ENCODE measurements around the gene PNKD. TPM values are rescaled to one million over a fixed set of nuclear protein-coding genes. Genes with fewer than 3 reads are reported as not detected.
A peak's percentile ranks its signal among the peaks of the same experiment; 100 is the strongest.

Gene PNKD
- total and polyA plus RNA-seq, 10 of the 15 experiments (the other 5 are each of a cell fraction or from before 2014, with no cell fraction given), result 27.2 to 106 (median 61.3) TPM

DNA sequence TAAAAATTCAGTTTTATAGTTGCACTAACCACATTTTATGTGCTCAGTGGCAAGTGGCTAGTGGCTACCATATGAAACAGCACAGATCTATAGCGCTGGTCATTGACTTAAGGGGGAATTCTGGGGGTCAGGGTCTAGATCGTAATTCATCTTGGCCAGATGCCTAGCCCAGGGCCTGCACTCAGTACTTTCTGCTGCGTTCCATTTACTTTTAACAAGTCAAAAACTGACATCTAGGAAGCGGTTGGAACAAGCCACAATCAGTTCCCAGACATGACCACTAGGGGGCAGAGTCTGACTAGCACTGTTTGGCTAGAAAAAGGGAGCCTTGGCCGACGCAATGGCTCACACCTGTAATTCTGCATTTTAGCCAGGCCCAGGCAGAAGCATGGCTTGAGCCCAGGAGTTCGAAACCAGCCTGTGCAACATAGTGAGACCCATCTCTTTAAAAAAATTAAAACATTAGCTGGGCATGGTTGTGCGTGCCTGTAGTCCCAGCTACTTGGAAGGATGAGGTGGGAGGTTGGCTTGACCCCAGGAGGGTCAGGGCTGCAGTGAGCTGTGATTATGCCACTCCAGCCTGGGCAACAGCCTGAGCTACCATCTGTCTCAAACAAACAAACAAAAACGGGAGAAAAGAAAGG is 31.0 kb downstream of the PNKD start (continued):
- TF ChIP-seq CEBPZ (IDR thresholded peaks at IDR 0.05; ENCODE audit: low read depth, low read length) (no peak), POLR2AphosphoS5 (IDR thresholded peaks at IDR 0.05; ENCODE audit: low read length) (no peak), POLR2A (IDR thresholded peaks at IDR 0.05; ENCODE audit: low read depth, low read length) (no peak), STAT1 (conservative IDR thresholded peaks at IDR 0.05) (peak; percentile 94), HDAC2 (IDR thresholded peaks at IDR 0.05) (no peak), USF2 (IDR thresholded peaks at IDR 0.05; ENCODE audit: borderline replicate concordance, low read depth, low read length) (no peak), IKZF1 (conservative IDR thresholded peaks at IDR 0.05) (peak; percentile 34; the same call in 1 of the 2 replicates), JUND (IDR thresholded peaks at IDR 0.05; ENCODE audit: low read depth, low read length) (no peak), GATAD2B (conservative IDR thresholded peaks at IDR 0.05; ENCODE audit: low read depth) (no peak), EGR1 (IDR thresholded peaks at IDR 0.05; ENCODE audit: borderline replicate concordance in 1 of 2, low read depth in 2 of 2, low read length in 2 of 2) (no peak), ZBTB33 (IDR thresholded peaks at IDR 0.05) (peak; percentile 24; the same call in 1 of the 2 replicates), STAT3 (IDR thresholded peaks at IDR 0.05; ENCODE audit: low read depth, low read length) (no peak), RFX5 (IDR thresholded peaks at IDR 0.05; ENCODE audit: low read depth, low read length) (no peak)
- TF ChIP-seq, protein P1, sequence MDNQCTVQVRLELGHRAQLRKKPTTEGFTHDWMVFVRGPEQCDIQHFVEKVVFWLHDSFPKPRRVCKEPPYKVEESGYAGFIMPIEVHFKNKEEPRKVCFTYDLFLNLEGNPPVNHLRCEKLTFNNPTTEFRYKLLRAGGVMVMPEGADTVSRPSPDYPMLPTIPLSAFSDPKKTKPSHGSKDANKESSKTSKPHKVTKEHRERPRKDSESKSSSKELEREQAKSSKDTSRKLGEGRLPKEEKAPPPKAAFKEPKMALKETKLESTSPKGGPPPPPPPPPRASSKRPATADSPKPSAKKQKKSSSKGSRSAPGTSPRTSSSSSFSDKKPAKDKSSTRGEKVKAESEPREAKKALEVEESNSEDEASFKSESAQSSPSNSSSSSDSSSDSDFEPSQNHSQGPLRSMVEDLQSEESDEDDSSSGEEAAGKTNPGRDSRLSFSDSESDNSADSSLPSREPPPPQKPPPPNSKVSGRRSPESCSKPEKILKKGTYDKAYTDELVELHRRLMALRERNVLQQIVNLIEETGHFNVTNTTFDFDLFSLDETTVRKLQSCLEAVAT (IDR thresholded peaks at IDR 0.05), result 0 out of 2 replicates have a peak, but pooled peaks have one; percentile 49
- TF ChIP-seq, protein P2, sequence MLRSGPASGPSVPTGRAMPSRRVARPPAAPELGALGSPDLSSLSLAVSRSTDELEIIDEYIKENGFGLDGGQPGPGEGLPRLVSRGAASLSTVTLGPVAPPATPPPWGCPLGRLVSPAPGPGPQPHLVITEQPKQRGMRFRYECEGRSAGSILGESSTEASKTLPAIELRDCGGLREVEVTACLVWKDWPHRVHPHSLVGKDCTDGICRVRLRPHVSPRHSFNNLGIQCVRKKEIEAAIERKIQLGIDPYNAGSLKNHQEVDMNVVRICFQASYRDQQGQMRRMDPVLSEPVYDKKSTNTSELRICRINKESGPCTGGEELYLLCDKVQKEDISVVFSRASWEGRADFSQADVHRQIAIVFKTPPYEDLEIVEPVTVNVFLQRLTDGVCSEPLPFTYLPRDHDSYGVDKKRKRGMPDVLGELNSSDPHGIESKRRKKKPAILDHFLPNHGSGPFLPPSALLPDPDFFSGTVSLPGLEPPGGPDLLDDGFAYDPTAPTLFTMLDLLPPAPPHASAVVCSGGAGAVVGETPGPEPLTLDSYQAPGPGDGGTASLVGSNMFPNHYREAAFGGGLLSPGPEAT (IDR thresholded peaks at IDR 0.05; ENCODE audit: low read depth), result peak; percentile 35; the same call in 1 of the 2 replicates
- TF ChIP-seq, protein P3, sequence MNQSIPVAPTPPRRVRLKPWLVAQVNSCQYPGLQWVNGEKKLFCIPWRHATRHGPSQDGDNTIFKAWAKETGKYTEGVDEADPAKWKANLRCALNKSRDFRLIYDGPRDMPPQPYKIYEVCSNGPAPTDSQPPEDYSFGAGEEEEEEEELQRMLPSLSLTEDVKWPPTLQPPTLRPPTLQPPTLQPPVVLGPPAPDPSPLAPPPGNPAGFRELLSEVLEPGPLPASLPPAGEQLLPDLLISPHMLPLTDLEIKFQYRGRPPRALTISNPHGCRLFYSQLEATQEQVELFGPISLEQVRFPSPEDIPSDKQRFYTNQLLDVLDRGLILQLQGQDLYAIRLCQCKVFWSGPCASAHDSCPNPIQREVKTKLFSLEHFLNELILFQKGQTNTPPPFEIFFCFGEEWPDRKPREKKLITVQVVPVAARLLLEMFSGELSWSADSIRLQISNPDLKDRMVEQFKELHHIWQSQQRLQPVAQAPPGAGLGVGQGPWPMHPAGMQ (IDR thresholded peaks at IDR 0.05; ENCODE audit: borderline replicate concordance), result no peak
